GM21576 (cell line): Measurements from ENCODE around the gene CMTM6.
"Not testable (repeated sequence)": the region's sequence is repeated elsewhere in the genome, so short reads cannot be mapped to it uniquely, and the experiment has no call there.

Experiments
- ATAC-seq: cut with Tn5 transposase; IDR thresholded peaks from one replicate; pipeline ENCODE4 v1.9.1; 2021; ENCODE audit warnings: mild to moderate bottlenecking, moderate library complexity; ENCODE audit not compliant: unreplicated experiment

CMTM6 gene

GRCh38 chr3:32500231-32500630, 2.4 kb downstream of the CMTM6 start:
- no peak for ATAC-seq

- ATAC-seq = no peak
These were observed 3.1 kb downstream of the CMTM6 start for GRCh38 chr3:32499585-32499984.

GRCh38 chr3:32498992-32499391, 3.7 kb downstream of the CMTM6 start:
- no peak for ATAC-seq

GRCh38 chr3:32498252-32498651, 4.4 kb downstream of the CMTM6 start:
- ATAC-seq = no peak

GRCh38 chr3:32495609-32496008, 7.0 kb downstream of the CMTM6 start:
- ATAC-seq = no peak

GRCh38 chr3:32495085-32495484, 7.6 kb downstream of the CMTM6 start:
- ATAC-seq = no peak

GRCh38 chr3:32493437-32494414, 8.9 kb downstream of the CMTM6 start:
- ATAC-seq = peak; percentile 65

GRCh38 chr3:32492684-32493436, 9.8 kb downstream of the CMTM6 start:
- ATAC-seq = no peak

- ATAC-seq = no peak
These were observed 14.1 kb downstream of the CMTM6 start for GRCh38 chr3:32488474-32489008.

- no peak for ATAC-seq
These were observed 14.7 kb downstream of the CMTM6 start for GRCh38 chr3:32487781-32488473.

GRCh38 chr3:32484436-32484835, 18.2 kb downstream of the CMTM6 start:
- ATAC-seq = no peak

- no peak for ATAC-seq
These were observed 18.9 kb downstream of the CMTM6 start for GRCh38 chr3:32483772-32484171.

GRCh38 chr3:32482693-32483092, 20.0 kb downstream of the CMTM6 start:
- ATAC-seq = no peak

- no peak for ATAC-seq
These were observed 20.6 kb downstream of the CMTM6 start for GRCh38 chr3:32481791-32482631.

GRCh38 chr3:32480604-32481003, 22.0 kb downstream of the CMTM6 start:
- ATAC-seq = no peak

GRCh38 chr3:32474201-32474600, 28.5 kb downstream of the CMTM6 start:
- no peak for ATAC-seq

GRCh38 chr3:32472151-32472550, 30.5 kb downstream of the CMTM6 start:
- ATAC-seq = not testable (repeated sequence)

- no peak for ATAC-seq
These were observed 31.4 kb downstream of the CMTM6 start for GRCh38 chr3:32471246-32471645.

- ATAC-seq = no peak
These were observed 32.3 kb downstream of the CMTM6 start for GRCh38 chr3:32470362-32470761.
